Body of pancreas (tissue), 4 donors: ENCODE measurements around the gene OR1S1. TPM values are rescaled to one million over a fixed set of nuclear protein-coding genes. Genes with fewer than 3 reads are reported as not detected.

Source experiments
- ATAC-seq: fragments of 150-250 bp; one replicate; pipeline ENCODE4 v1.9.1; 2016
- DNase-seq, 4 donors: peaks; one replicate each; pipeline ENCODE4 v3.0.0-alpha.2; 2019
- H3K27ac ChIP-seq, 4 donors: fragments of 200-600 bp; sonication (generic); 1 replicate in 3 of 4; 2 replicates in 1 of 4; pipeline versions ENCODE4 v1.5.1 to v1.6.1; 2016 to 2019; ENCODE audit warnings: mild to moderate bottlenecking in 1 of 4, mixed read lengths in 1 of 4, moderate library complexity in 1 of 4
- H3K27me3 ChIP-seq, 2 donors: fragments of 200-600 bp; sonication (generic); one replicate each; pipeline ENCODE4 v1.6.0; 2016; ENCODE audit warnings: mild to moderate bottlenecking in 1 of 2
- H3K36me3 ChIP-seq, 2 donors: fragments of 200-600 bp; sonication (generic); replicated peaks in 1 of 2; 2 replicates each; pipeline ENCODE4 v1.5.1; 2016; ENCODE audit warnings: low read depth in 2 of 2; ENCODE audit not compliant: insufficient read depth in 1 of 2
- H3K4me1 ChIP-seq: fragments of 200-600 bp; sonication (generic); one replicate; pipeline ENCODE4 v1.6.0; 2016
- H3K4me3 ChIP-seq, 2 donors: fragments of 200-600 bp; sonication (generic); 1 replicate in 1 of 2; 2 replicates in 1 of 2; pipeline ENCODE4 v1.5.1; 2016 to 2019
- H3K9me3 ChIP-seq, 3 donors: fragments of 200-600 bp; sonication (generic); 1 replicate in 2 of 3; 2 replicates in 1 of 3; pipeline ENCODE4 v1.5.1; 2016
- POLR2A ChIP-seq, 3 donors: fragments of 450-650 bp; IDR thresholded peaks; one replicate each; pipeline ENCODE4 v1.6.1; 2016; ENCODE audit warnings: antibody characterized with exemption in 3 of 3, mild to moderate bottlenecking in 2 of 3
- WGBS, 2 donors: methylation state at CpG; one replicate each; pipeline ENCODE4 v1.1.5; 2017; 5-methylcytosine and 5-hydroxymethylcytosine counted together
- intact Hi-C: fragments of 100-400 bp; cut with DNase I; formaldehyde crosslinking; loops from one replicate; pipeline ENCODE4 v1.15.1; 2023
- total RNA-seq, 2 donors: library from RNA; depleted of rRNA; stranded (reverse); fragments of >200 nt; gene quantifications; one replicate each; pipeline ENCODE4 v1.1.0, GENCODE V29; 2016
- TF ChIP-seq, protein P1 (sequence below), 7 experiments: fragments of 450-650 bp in 4 of 7; fragments of 200-600 bp in 3 of 7; sonication (generic) in 3 of 7; IDR thresholded peaks; one replicate each; pipeline ENCODE4 v1.5.1; 2016 to 2019; ENCODE audit warnings: antibody characterized with exemption in 7 of 7

The OR1S1 gene
- total RNA-seq, 2 donors from 2014 or later: not detected

DNA sequence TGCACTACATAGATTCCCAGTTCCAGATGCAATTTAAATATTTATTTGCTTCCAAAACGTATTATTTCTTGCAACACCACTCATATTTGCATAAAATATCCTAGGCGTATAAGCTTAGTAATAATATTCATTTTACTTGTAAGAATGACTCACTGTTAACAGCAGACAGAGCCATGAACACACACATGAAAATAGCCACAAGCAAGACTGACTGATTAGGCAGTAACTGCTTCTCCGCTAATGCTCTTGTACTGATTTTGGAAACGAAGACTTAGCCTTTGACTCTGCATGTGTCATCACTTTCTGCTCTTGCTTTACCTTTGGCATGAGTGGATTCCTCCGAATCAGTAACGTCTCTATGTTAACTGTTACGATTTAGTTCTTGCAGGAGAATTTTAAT, 10.2 kb downstream of the OR1S1 start:
- Histone ChIP-seq H3K27ac (no peak overlapping the region), H3K27me3 (no peaks in the 10 kb centered on the region), H3K4me1 (no peaks in the 10 kb centered on the region), H3K4me3 (no peak overlapping the region), H3K36me3 (no peaks in the 10 kb centered on the region), H3K9me3 (no peaks in the 10 kb centered on the region)
- TF ChIP-seq, protein P1, sequence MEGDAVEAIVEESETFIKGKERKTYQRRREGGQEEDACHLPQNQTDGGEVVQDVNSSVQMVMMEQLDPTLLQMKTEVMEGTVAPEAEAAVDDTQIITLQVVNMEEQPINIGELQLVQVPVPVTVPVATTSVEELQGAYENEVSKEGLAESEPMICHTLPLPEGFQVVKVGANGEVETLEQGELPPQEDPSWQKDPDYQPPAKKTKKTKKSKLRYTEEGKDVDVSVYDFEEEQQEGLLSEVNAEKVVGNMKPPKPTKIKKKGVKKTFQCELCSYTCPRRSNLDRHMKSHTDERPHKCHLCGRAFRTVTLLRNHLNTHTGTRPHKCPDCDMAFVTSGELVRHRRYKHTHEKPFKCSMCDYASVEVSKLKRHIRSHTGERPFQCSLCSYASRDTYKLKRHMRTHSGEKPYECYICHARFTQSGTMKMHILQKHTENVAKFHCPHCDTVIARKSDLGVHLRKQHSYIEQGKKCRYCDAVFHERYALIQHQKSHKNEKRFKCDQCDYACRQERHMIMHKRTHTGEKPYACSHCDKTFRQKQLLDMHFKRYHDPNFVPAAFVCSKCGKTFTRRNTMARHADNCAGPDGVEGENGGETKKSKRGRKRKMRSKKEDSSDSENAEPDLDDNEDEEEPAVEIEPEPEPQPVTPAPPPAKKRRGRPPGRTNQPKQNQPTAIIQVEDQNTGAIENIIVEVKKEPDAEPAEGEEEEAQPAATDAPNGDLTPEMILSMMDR (IDR thresholded peaks at IDR 0.05): no peak
- TF ChIP-seq POLR2A (IDR thresholded peaks at IDR 0.05): no peak
- DNase-seq: no peak
- WGBS, 2 donors: 66 to 69% methylated on average over 7 of the region's 7 CpGs
- ATAC-seq: no peak
- intact Hi-C loops: no loop called here

DNA sequence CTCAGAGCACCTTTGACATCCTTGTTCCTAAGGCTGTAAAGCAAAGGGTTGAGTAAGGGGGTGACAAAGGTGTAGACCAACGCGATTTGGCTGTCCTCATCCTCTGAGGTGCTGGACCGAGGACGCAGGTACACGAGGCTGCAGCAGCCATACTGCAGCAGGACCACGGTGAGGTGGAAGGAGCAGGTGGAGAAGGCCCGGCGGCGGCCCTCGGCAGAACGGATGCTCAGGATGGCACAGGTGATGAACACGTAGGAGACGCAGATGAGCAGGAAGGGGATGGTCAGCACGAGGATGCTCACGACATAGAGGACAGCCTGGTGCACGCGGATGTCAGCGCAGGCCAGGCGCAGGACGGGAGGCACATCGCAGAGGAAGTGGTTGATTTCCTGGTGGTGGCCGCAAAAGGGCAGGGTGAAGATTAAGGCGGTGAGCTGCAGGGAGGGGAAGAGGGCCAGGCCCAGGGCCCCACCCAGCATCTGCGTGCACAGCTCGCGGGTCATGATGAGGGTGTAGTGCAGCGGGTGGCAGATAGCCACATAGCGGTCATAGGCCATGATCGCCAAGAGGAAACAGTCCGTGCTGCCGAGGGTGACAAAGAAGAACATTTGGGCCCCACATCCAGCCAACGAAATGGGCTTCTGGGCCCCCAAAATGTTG, 15.6 kb downstream of the OR1S1 start:
- Histone ChIP-seq H3K27ac (no peak overlapping the region), H3K4me3 (no peak overlapping the region), H3K36me3 (no peaks in the 10 kb centered on the region), H3K27me3 (no peaks in the 10 kb centered on the region), H3K9me3 (no peaks in the 10 kb centered on the region), H3K4me1 (no peaks in the 10 kb centered on the region)
- no peak for DNase-seq
- no peak for TF ChIP-seq POLR2A (IDR thresholded peaks at IDR 0.05)
- TF ChIP-seq, protein P1 (IDR thresholded peaks at IDR 0.05): no peak
- WGBS, 2 donors: 83 to 85% methylated on average over 32 of the region's 32 CpGs
- intact Hi-C loops: no loop called here
- no peak for ATAC-seq

DNA sequence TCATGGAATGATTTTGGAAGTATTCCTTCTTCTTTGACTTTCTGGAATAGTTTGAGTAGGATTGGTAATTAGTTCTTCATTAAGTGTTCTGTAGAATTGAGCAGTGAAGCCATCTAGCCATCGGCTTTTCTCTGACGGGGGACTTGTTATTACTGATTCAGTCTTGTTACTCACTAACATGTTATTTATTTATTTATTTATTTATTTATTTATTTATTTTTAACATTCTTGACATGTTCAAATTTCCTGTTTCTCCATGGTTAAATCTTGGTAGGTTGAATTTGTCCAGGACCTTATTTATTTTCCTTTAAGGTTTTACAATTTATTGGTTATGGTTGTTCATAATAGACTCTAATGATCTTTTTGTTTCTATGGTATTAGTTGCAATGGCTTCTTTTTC, 31.4 kb downstream of the OR1S1 start:
- no peak for ATAC-seq
- intact Hi-C loops: no loop called here
- H3K9me3 ChIP-seq: peaks cover 0 to 4% (median 0%) of the 10 kb centered on the region in 3 donors
- H3K27ac ChIP-seq: no peak overlapping the region
- TF ChIP-seq, protein P1 (IDR thresholded peaks at IDR 0.05): no peak
- no peak for TF ChIP-seq POLR2A (IDR thresholded peaks at IDR 0.05)
- no peaks in the 10 kb centered on the region for H3K4me1 ChIP-seq
- DNase-seq: no peak
- no peak overlapping the region for H3K4me3 ChIP-seq
- no peaks in the 10 kb centered on the region for H3K27me3 ChIP-seq
- WGBS, 2 donors: 81 to 82% methylated on average over 2 of the region's 2 CpGs
- no peaks in the 10 kb centered on the region for H3K36me3 ChIP-seq

DNA sequence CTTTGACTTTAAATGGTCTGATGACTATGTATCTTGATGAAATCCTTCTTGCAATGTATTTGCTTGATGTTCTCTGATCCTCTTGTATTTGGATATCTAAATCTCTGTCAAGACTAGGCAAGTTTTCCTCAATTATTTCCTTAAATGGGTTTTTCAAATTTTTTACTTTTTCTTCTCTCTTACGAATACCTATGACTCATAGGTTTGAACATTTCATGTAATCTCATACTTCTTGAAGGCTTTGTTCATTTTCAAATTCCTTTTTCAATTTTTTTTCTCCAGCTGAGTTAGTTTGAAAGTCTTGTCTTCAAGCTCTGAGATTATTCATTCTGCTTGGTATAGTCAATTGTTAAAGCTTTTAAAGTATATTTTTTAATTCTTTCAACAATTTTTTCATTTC, 42.4 kb downstream of the OR1S1 start:
- TF ChIP-seq, protein P1 (IDR thresholded peaks at IDR 0.05): no peak
- TF ChIP-seq POLR2A (IDR thresholded peaks at IDR 0.05): no peak
- no peaks in the 10 kb centered on the region for H3K4me1 ChIP-seq
- DNase-seq (no peak), ATAC-seq (no peak)
- no peaks in the 10 kb centered on the region for H3K27me3 ChIP-seq
- H3K4me3 ChIP-seq: no peak overlapping the region
- intact Hi-C loops: no loop called here
- WGBS, 2 donors: 57 to 76% methylated on average over 1 of the region's 1 CpG
- H3K36me3 ChIP-seq: no peaks in the 10 kb centered on the region
- no peak overlapping the region for H3K27ac ChIP-seq
- H3K9me3 ChIP-seq: no peaks in the 10 kb centered on the region

DNA sequence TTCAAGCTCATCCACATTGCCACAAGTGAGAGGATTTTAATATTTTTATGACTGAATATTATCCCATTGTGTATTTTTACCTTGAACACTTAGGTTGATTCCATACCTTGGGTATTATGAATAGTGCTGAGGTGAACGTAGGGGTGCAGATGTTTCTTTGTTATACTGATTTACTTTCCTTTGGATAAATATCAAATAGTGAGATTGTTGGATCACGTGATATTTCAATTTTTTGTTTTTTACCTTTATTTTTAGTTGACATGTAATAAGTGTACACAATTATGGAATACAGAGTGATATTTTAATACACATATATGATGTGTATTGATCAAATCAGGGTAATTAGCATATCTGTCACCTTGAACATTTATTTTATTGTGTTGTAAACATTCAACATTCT, 47.5 kb downstream of the OR1S1 start:
- no peak for ATAC-seq
- no peak for DNase-seq
- H3K36me3 ChIP-seq: no peaks in the 10 kb centered on the region
- no peaks in the 10 kb centered on the region for H3K27me3 ChIP-seq
- TF ChIP-seq, protein P1 (IDR thresholded peaks at IDR 0.05): no peak
- TF ChIP-seq POLR2A (IDR thresholded peaks at IDR 0.05): no peak
- 54 to 57% methylated on average over 2 of the region's 2 CpGs for WGBS, 2 donors
- no peak overlapping the region for H3K4me3 ChIP-seq
- intact Hi-C loops: no loop called here
- H3K4me1 ChIP-seq: no peaks in the 10 kb centered on the region
- no peaks in the 10 kb centered on the region for H3K9me3 ChIP-seq
- H3K27ac ChIP-seq: no peak overlapping the region
